ENCODE data around the gene VWA2. TPM values are rescaled to one million over a fixed set of nuclear protein-coding genes. Genes with fewer than 3 reads are reported as not detected.

VWA2 gene
- total and polyA plus RNA-seq, 2 of the 4 experiments (the other 2 are of a cell fraction): not detected

- no peak overlapping the region for H4K91ac ChIP-seq (ENCODE audit: insufficient read depth, low read depth, low read length)
- no peaks in the 10 kb centered on the region for H4K20me1 ChIP-seq (ENCODE audit: insufficient read depth, low read length)
- no peak overlapping the region for H2BK5ac ChIP-seq (ENCODE audit: low read depth, low read length, poor library complexity, severe bottlenecking)
- no peak overlapping the region for H4K5ac ChIP-seq (ENCODE audit: low read depth, low read length)
- H3K79me1 ChIP-seq (ENCODE audit: low read depth in 1 of 2, low read length in 2 of 2): no peaks in the 10 kb centered on the region
- no peak overlapping the region for H4K8ac ChIP-seq (ENCODE audit: low read depth in 2 of 2, low read length in 2 of 2)
- no peak overlapping the region for H2BK20ac ChIP-seq (ENCODE audit: low read depth, low read length)
- no peaks in the 10 kb centered on the region for H3K4me1 ChIP-seq (ENCODE audit: control insufficient read depth, insufficient read depth, low read length)
- H3K4me2 ChIP-seq (ENCODE audit: low read depth, low read length): no peak overlapping the region
- in situ Hi-C loops (cut with MboI; ENCODE audit: low sequenced_read_pairs): no loop called here
- BruUV-seq (replicated peaks): no TSS peak
- ChIA-PET POLR2A (ENCODE audit: unreplicated experiment) (no interaction called here), CTCF (no interaction called here)
- H3K18ac ChIP-seq (ENCODE audit: low read depth, low read length): no peak overlapping the region
- H3K36me3 ChIP-seq (ENCODE audit: control insufficient read depth, insufficient read depth, low read length): no peaks in the 10 kb centered on the region
- intact Hi-C loops (cut with micrococcal nuclease): no loop called here
- TF ChIP-seq CTCF (conservative IDR thresholded peaks at IDR 0.05; ENCODE audit: low read depth, low read length) (no peak), MAZ (IDR thresholded peaks at IDR 0.05; ENCODE audit: borderline replicate concordance, low read depth, low read length) (no peak), USF2 (IDR thresholded peaks at IDR 0.05; ENCODE audit: low read depth, low read length) (no peak), CEBPB (IDR thresholded peaks at IDR 0.05; ENCODE audit: low read depth, low read length) (no peak)
- H3K56ac ChIP-seq (ENCODE audit: extremely low read depth, insufficient read depth, low read length): no peak overlapping the region
- no peak overlapping the region for H3K14ac ChIP-seq (replicated peaks; ENCODE audit: low read depth, low read length)
- no peak overlapping the region for H3K9ac ChIP-seq (ENCODE audit: low read depth, low read length)
- no peak overlapping the region for H2BK120ac ChIP-seq (ENCODE audit: low read depth, low read length)
- no peak overlapping the region for H2AK9ac ChIP-seq (replicated peaks; ENCODE audit: low read depth, low read length, poor library complexity)
- DNase-seq (no peak), ATAC-seq (ENCODE audit: low read depth) (no peak)
- H2AFZ ChIP-seq (replicated peaks; ENCODE audit: low read length, poor library complexity): no peak overlapping the region
- no peaks in the 10 kb centered on the region for H3K9me3 ChIP-seq (ENCODE audit: control insufficient read depth, insufficient read depth, low read length)
- dilution Hi-C loops (cut with HindIII; ENCODE audit: low sequenced_read_pairs, unreplicated experiment): no loop called here
- H2BK15ac ChIP-seq (ENCODE audit: low read depth, low read length): no peak overlapping the region
- 92% methylated on average over 2 of the region's 22 CpGs; no CpG with 5 or more reads in 1 of the 2 experiments for WGBS, 2 experiments (ENCODE audit: extremely low coverage in 2 of 2, insufficient read length in 1 of 2)
- H3K4me3 ChIP-seq (ENCODE audit: insufficient read depth, low read depth, low read length): no peak overlapping the region
- peaks cover 47% of the 10 kb centered on the region for H3K27me3 ChIP-seq (ENCODE audit: control insufficient read depth, insufficient read depth, low read length)
- H3K23ac ChIP-seq (ENCODE audit: low read depth, low read length): no peak overlapping the region
- no peaks in the 10 kb centered on the region for H3K9me1 ChIP-seq (ENCODE audit: insufficient read depth, low read length)
- H3K27ac ChIP-seq (ENCODE audit: insufficient read depth, low read length): no peak overlapping the region
- no peak overlapping the region for H2AK5ac ChIP-seq (ENCODE audit: low read depth, low read length)
- H3K4ac ChIP-seq (ENCODE audit: low read depth, low read length): no peak overlapping the region
Measured at GRCh38 chr10:114278140-114278883, 39.3 kb downstream of the VWA2 start.
